ENCODE data around the gene FXR2. TPM values are rescaled to one million over a fixed set of nuclear protein-coding genes. Genes with fewer than 3 reads are reported as not detected.
A peak's percentile ranks its signal among the peaks of the same experiment; 100 is the strongest.

The FXR2 gene
- total and polyA plus RNA-seq, 9 of the 15 experiments (the other 6 are each of a cell fraction or from before 2014, with no cell fraction given): 2.0 to 49.3 (median 24.5) TPM

DNA sequence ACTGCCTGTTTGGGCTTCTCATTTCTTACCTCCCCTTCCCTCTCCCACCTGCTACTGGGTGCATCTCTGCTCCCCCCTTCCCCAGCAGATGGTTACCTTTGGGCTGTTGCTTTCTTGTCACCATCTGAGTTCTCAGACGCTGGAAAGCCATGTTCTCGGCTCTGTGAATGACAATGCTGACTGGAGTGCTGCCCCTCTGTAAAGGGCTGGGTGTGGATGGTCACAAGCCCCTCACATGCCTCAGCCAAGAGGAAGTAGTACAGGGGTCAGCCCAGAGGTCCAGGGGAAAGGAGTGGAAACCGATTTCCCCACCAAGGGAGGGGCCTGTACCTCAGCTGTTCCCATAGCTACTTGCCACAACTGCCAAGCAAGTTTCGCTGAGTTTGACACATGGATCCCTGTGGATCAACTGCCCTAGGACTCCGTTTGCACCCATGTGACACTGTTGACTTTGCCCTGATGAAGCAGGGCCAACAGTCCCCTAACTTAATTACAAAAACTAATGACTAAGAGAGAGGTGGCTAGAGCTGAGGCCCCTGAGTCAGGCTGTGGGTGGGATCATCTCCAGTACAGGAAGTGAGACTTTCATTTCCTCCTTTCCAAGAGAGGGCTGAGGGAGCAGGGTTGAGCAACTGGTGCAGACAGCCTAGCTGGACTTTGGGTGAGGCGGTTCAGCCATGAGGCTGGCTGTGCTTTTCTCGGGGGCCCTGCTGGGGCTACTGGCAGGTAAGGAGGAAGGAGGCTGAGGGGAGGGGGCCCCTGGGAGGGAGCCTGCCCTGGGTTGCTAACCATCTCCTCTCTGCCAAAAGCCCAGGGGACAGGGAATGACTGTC, 35.5 kb downstream of the FXR2 start, which contains the start of gene CD68 (continued):
- TF ChIP-seq, protein P1, sequence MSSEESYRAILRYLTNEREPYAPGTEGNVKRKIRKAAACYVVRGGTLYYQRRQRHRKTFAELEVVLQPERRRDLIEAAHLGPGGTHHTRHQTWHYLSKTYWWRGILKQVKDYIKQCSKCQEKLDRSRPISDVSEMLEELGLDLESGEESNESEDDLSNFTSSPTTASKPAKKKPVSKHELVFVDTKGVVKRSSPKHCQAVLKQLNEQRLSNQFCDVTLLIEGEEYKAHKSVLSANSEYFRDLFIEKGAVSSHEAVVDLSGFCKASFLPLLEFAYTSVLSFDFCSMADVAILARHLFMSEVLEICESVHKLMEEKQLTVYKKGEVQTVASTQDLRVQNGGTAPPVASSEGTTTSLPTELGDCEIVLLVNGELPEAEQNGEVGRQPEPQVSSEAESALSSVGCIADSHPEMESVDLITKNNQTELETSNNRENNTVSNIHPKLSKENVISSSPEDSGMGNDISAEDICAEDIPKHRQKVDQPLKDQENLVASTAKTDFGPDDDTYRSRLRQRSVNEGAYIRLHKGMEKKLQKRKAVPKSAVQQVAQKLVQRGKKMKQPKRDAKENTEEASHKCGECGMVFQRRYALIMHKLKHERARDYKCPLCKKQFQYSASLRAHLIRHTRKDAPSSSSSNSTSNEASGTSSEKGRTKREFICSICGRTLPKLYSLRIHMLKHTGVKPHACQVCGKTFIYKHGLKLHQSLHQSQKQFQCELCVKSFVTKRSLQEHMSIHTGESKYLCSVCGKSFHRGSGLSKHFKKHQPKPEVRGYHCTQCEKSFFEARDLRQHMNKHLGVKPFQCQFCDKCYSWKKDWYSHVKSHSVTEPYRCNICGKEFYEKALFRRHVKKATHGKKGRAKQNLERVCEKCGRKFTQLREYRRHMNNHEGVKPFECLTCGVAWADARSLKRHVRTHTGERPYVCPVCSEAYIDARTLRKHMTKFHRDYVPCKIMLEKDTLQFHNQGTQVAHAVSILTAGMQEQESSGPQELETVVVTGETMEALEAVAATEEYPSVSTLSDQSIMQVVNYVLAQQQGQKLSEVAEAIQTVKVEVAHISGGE (CRISPR knock-in tag; IDR thresholded peaks at IDR 0.05): no peak
- TF ChIP-seq TRIM24 (IDR thresholded peaks at IDR 0.05): 0 out of 4 replicates have a peak, but pooled peaks of 1 of the 2 experiments have one; percentile 15
- TF ChIP-seq PTRF (tag; IDR thresholded peaks at IDR 0.05): no peak
- TF ChIP-seq ZNF311 (CRISPR knock-in tag; IDR thresholded peaks at IDR 0.05): no peak
- TF ChIP-seq SRSF1 (IDR thresholded peaks at IDR 0.05; ENCODE audit: low read depth, low read length): no peak
- TF ChIP-seq, protein P2, sequence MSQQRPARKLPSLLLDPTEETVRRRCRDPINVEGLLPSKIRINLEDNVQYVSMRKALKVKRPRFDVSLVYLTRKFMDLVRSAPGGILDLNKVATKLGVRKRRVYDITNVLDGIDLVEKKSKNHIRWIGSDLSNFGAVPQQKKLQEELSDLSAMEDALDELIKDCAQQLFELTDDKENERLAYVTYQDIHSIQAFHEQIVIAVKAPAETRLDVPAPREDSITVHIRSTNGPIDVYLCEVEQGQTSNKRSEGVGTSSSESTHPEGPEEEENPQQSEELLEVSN (IDR thresholded peaks at IDR 0.05; ENCODE audit: borderline replicate concordance in 1 of 2, extremely low read depth in 1 of 2, insufficient read depth in 1 of 2, insufficient read length in 1 of 2, low read depth in 1 of 2, low read length in 1 of 2, poor library complexity in 1 of 2, severe bottlenecking in 1 of 2): peak in 1 of 2 experiments; percentile 1
- TF ChIP-seq, protein P3, sequence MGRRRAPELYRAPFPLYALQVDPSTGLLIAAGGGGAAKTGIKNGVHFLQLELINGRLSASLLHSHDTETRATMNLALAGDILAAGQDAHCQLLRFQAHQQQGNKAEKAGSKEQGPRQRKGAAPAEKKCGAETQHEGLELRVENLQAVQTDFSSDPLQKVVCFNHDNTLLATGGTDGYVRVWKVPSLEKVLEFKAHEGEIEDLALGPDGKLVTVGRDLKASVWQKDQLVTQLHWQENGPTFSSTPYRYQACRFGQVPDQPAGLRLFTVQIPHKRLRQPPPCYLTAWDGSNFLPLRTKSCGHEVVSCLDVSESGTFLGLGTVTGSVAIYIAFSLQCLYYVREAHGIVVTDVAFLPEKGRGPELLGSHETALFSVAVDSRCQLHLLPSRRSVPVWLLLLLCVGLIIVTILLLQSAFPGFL (CRISPR knock-in tag; IDR thresholded peaks at IDR 0.05): no peak
- TF ChIP-seq IRF9 (tag; IDR thresholded peaks at IDR 0.05): no peak
- TF ChIP-seq ZFP30 (CRISPR knock-in tag; IDR thresholded peaks at IDR 0.05; ENCODE audit: borderline replicate concordance): no peak
- TF ChIP-seq, protein P4, sequence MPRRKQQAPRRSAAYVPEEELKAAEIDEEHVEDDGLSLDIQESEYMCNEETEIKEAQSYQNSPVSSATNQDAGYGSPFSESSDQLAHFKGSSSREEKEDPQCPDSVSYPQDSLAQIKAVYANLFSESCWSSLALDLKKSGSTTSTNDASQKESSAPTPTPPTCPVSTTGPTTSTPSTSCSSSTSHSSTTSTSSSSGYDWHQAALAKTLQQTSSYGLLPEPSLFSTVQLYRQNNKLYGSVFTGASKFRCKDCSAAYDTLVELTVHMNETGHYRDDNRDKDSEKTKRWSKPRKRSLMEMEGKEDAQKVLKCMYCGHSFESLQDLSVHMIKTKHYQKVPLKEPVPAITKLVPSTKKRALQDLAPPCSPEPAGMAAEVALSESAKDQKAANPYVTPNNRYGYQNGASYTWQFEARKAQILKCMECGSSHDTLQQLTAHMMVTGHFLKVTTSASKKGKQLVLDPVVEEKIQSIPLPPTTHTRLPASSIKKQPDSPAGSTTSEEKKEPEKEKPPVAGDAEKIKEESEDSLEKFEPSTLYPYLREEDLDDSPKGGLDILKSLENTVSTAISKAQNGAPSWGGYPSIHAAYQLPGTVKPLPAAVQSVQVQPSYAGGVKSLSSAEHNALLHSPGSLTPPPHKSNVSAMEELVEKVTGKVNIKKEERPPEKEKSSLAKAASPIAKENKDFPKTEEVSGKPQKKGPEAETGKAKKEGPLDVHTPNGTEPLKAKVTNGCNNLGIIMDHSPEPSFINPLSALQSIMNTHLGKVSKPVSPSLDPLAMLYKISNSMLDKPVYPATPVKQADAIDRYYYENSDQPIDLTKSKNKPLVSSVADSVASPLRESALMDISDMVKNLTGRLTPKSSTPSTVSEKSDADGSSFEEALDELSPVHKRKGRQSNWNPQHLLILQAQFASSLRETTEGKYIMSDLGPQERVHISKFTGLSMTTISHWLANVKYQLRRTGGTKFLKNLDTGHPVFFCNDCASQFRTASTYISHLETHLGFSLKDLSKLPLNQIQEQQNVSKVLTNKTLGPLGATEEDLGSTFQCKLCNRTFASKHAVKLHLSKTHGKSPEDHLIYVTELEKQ (CRISPR knock-in tag; IDR thresholded peaks at IDR 0.05): no peak

Measured in K562 (cell line).